AG09309 (cell line): ENCODE measurements around the gene VOPP1.
"Not testable (repeated sequence)": the region's sequence is repeated elsewhere in the genome, so short reads cannot be mapped to it uniquely, and the experiment has no call there.

Experiments
- DNase-seq: peaks from one replicate; pipeline ENCODE4 v3.0.0-alpha.2; 2010; ENCODE audit warnings: low read depth
- H3K4me3 ChIP-seq: 2 replicates; pipeline ENCODE4 v1.5.1; 2011; ENCODE audit warnings: mild to moderate bottlenecking, low read depth, low read length, moderate library complexity; ENCODE audit not compliant: control insufficient read depth
- TF ChIP-seq, protein P1 (sequence below): IDR thresholded peaks from 2 replicates; pipeline ENCODE4 v1.5.1; 2011; ENCODE audit warnings: mild to moderate bottlenecking, low read depth, low read length, inconsistent platforms; ENCODE audit not compliant: insufficient read depth, control insufficient read depth; ENCODE audit errors: missing control alignments

VOPP1 gene

DNA sequence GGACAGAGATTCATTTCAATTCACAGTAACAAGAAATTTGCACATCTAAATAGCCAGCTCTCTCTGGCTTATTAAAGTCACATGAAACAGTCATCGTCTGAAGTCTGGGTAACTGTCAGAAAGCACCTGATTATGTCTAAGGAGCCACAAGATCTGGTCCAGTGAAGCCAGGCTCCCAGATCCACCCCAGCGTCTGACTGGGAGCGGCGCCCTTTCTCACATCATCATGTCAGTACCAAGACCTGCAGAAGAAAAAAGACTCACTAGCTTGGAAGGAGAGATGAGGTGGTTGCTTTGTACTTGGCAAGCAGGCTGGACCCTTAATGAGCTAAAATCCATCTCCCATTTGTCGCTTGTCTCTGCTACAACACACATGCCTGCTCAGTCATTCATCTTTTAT lies 58.4 kb downstream of the VOPP1 start:
- DNase-seq, result no peak
- TF ChIP-seq, protein P1, sequence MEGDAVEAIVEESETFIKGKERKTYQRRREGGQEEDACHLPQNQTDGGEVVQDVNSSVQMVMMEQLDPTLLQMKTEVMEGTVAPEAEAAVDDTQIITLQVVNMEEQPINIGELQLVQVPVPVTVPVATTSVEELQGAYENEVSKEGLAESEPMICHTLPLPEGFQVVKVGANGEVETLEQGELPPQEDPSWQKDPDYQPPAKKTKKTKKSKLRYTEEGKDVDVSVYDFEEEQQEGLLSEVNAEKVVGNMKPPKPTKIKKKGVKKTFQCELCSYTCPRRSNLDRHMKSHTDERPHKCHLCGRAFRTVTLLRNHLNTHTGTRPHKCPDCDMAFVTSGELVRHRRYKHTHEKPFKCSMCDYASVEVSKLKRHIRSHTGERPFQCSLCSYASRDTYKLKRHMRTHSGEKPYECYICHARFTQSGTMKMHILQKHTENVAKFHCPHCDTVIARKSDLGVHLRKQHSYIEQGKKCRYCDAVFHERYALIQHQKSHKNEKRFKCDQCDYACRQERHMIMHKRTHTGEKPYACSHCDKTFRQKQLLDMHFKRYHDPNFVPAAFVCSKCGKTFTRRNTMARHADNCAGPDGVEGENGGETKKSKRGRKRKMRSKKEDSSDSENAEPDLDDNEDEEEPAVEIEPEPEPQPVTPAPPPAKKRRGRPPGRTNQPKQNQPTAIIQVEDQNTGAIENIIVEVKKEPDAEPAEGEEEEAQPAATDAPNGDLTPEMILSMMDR, result no peak
- H3K4me3 ChIP-seq, result no peak overlapping the region

DNA sequence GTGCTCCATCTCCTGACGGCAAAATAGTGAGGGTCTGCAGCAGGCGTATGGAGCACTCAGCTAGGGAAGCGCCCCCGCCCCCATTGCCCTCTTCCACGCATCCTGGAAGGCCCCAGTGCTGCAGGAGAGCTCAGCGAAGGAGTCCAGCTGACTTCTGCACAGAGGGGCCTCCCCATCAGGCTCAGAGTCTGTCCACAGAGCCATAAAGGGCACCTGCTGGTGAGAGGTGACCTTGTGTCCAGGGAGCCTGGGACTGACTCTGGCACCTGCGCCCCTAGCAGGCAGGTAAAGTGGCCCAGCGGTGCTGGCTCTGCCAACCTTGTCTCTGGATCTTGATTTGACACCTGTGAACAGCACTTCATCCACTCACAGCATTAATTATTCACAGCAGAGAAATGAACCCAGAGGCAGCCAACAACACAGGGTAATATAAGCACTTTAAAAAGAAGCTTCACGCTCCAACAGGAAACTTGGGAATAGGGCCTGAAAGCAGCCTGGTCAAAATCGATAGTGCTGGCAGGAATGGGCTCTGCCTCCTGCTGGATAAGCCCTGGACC lies 59.6 kb downstream of the VOPP1 start:
- DNase-seq, result no peak
- H3K4me3 ChIP-seq, result no peak overlapping the region
- TF ChIP-seq, protein P1, result no peak

DNA sequence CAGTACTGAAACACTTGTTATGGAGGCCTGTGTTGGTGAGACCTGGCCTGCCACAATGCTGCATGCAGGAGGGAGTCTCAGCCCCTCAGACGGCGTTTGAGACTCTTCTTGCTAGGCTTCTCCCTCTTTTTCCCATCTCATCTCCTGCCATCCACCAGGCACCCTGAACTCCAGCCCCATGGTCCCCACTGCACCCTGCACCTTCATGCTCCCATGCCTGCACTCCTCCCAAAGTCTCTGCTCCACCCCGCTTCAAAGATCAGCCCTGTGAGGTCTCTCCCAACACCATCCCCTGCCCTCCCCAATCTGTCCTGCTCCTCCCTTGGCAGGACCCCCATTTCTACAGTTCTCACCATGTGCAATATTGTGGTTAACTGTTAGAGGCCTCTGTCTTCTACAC lies 61.7 kb downstream of the VOPP1 start:
- no peak overlapping the region for H3K4me3 ChIP-seq
- DNase-seq, result no peak
- TF ChIP-seq, protein P1, result no peak

DNA sequence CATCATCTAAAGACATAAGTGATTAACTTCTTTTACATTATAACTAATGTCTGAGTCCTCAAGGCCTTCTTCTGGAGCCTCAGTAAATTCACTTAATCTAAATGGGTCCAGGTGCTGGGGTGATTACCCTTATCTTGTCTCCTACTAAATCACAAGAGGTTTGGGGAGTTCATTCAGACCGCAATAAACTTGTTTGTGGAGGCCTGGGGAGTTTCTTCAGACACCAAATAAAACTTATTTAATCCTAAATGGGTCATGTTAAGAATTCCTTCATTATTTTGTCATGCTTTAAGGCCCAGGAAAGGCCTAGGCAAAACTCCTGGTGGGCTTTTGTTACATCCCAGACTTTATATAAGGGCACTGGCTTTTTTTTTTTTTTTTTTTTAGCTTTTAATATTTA lies 62.1 kb downstream of the VOPP1 start:
- not testable (repeated sequence) for DNase-seq, H3K4me3 ChIP-seq

DNA sequence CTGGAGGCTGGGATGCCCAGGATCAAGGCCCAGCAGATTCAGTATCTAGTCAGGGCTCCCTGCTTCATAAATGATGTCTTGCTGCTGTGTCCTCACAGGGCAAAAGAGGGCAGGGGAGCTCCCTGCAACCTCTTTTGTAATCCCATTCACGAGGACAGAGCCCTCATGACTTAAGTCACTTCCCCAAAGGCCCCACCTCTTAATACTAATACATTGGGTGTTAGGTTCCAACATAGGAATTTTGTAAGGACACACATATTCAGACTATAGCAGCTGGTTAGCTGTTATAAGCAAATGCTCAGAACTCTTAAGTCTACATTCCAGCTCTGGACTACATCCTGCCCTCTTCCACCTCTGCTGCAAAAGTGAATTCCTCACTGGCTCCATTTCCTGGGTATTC lies 63.0 kb downstream of the VOPP1 start:
- no peak overlapping the region for H3K4me3 ChIP-seq
- TF ChIP-seq, protein P1, result no peak
- no peak for DNase-seq

DNA sequence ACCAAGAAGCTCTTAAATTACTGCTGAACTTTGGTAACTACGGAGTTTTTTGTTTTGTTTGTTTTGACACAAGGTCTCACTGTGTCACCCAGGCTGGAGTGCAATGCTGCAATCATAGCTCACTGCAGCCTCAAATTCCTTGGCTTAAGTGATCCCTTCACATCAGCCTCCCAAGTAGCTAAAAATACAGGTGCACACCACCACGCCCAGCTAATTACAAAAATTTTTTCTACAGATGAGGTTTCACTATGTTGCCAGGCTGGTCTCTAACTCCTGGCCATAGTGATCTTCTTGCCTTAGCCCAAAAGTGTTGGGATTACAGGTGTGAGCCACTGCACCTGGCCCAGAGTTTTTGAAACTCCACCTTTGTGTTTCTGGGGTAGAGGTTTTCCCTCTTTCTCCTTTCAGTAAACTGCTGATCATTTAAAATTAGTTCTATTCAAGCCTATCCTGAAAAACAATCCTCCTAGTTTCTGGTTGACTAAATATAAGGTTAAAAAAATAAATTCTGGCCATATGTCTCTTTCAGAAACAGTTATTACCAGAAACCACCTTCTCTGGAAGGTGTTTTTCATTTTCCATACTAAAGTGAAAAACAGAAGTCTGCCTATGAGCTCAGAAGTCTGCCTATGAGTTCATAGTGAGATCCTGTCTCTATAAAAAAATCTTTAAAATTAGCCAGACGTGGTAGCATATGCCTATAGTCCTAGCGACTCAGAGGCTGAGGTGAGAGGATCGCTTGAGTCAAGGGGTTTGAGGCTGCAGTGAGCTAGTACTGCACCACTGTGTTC lies 63.9 kb downstream of the VOPP1 start:
- no peak overlapping the region for H3K4me3 ChIP-seq
- TF ChIP-seq, protein P1, result no peak
- DNase-seq, result no peak

DNA sequence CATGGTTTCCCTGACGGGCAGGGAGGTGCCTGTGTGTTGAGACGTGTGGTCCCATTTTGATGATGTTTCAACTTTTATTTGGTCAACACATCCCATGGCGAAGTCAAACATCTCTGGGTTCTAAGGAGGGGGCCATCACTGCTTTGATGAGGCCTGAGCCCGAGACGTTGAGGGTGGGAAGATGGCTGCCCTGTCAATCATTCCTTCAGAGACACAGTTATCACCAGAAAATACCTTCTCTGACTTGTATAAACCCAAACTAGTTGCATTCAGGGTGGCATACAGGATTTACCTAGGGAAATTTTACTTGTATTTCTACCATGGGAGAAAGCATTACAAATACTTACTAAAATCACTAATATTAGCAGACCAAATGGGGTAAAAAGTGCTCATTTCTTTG lies 64.6 kb downstream of the VOPP1 start:
- no peak overlapping the region for H3K4me3 ChIP-seq
- TF ChIP-seq, protein P1, result no peak
- DNase-seq, result no peak
